GM12878 (cell line): ENCODE measurements around the gene OFD1. TPM values are rescaled to one million over a fixed set of nuclear protein-coding genes. Genes with fewer than 3 reads are reported as not detected.
A peak's percentile ranks its signal among the peaks of the same experiment; 100 is the strongest.

Experiments used
- ATF2 ChIP-seq: IDR thresholded peaks from 2 replicates; pipeline ENCODE4 v1.6.1; 2012; ENCODE audit warnings: low read length, inconsistent platforms
- ATF3 ChIP-seq: IDR thresholded peaks from 2 replicates; pipeline ENCODE4 v1.6.1; 2011; ENCODE audit warnings: low read depth, mild to moderate bottlenecking, low read length, moderate library complexity, borderline replicate concordance; ENCODE audit errors: extremely low read depth
- CBX5 ChIP-seq: sonication (generic); IDR thresholded peaks from 2 replicates; pipeline ENCODE4 v1.6.1; 2016; ENCODE audit warnings: low read depth, moderate library complexity, mild to moderate bottlenecking, inconsistent platforms
- CEBPB ChIP-seq, 2 experiments: fragments of 150-350 bp in 1 of 2; IDR thresholded peaks; 2 replicates each; pipeline ENCODE4 v1.6.1; 2012 to 2014; ENCODE audit warnings: low read depth in 2 of 2, low read length in 2 of 2, borderline replicate concordance in 1 of 2, inconsistent platforms in 1 of 2
- CREM ChIP-seq: IDR thresholded peaks from 2 replicates; pipeline ENCODE4 v1.6.1; 2014; ENCODE audit warnings: antibody characterized with exemption, low read depth
- E2F4 ChIP-seq: IDR thresholded peaks from 2 replicates; pipeline ENCODE4 v1.6.1; 2012; ENCODE audit warnings: low read depth, low read length, improper control_type of control experiment
- FOS ChIP-seq: IDR thresholded peaks from 3 replicates; pipeline ENCODE4 v1.6.1; 2011; ENCODE audit warnings: borderline replicate concordance; ENCODE audit not compliant: insufficient read length; ENCODE audit errors: extremely low read depth
- GABPA ChIP-seq: IDR thresholded peaks from 2 replicates; pipeline ENCODE4 v1.6.1; 2014; ENCODE audit warnings: antibody characterized with exemption, low read depth, mild to moderate bottlenecking, inconsistent platforms
- GATAD2B ChIP-seq: fragments of 450-650 bp; conservative IDR thresholded peaks from 2 replicates; pipeline ENCODE4 v1.6.1; 2017; ENCODE audit warnings: low read depth, mild to moderate bottlenecking, moderate library complexity
- HDAC6 ChIP-seq: fragments of 200-600 bp; sonication (generic); IDR thresholded peaks from one replicate; pipeline ENCODE4 v1.8.0; 2017; ENCODE audit warnings: antibody characterized with exemption; ENCODE audit not compliant: unreplicated experiment
- IKZF2 ChIP-seq, 2 experiments: fragments of 450-650 bp; IDR thresholded peaks; 2 replicates each; pipeline ENCODE4 v1.6.1; 2017; ENCODE audit warnings: mild to moderate bottlenecking in 2 of 2, moderate library complexity in 2 of 2
- IRF5 ChIP-seq: fragments of 450-650 bp; IDR thresholded peaks from 2 replicates; pipeline ENCODE4 v1.6.1; 2017; ENCODE audit warnings: borderline replicate concordance
- NBN ChIP-seq: fragments of 450-650 bp; IDR thresholded peaks from 2 replicates; pipeline ENCODE4 v1.6.1; 2016
- NR2F1 ChIP-seq: fragments of 450-650 bp; conservative IDR thresholded peaks from 2 replicates; pipeline ENCODE4 v1.6.1; 2017; ENCODE audit warnings: mild to moderate bottlenecking
- NRF1 ChIP-seq: conservative IDR thresholded peaks from 2 replicates; pipeline ENCODE4 v1.6.1; 2011; ENCODE audit warnings: mild to moderate bottlenecking, low read depth, low read length, improper control_type of control experiment
- PAX5 ChIP-seq: IDR thresholded peaks from 2 replicates; pipeline ENCODE4 v1.6.1; 2011; ENCODE audit warnings: low read depth, low read length, borderline replicate concordance
- RCOR1 ChIP-seq: conservative IDR thresholded peaks from 2 replicates; pipeline ENCODE4 v1.6.1; 2012; ENCODE audit warnings: low read depth, low read length, improper control_type of control experiment
- SMAD5 ChIP-seq: IDR thresholded peaks from 2 replicates; pipeline ENCODE4 v1.6.1; 2016; ENCODE audit warnings: antibody characterized with exemption, low read depth
- SMARCA5 ChIP-seq: fragments of 450-650 bp; IDR thresholded peaks from 2 replicates; pipeline ENCODE4 v1.6.1; 2017; ENCODE audit warnings: mild to moderate bottlenecking
- SMC3 ChIP-seq: IDR thresholded peaks from 2 replicates; pipeline ENCODE4 v1.6.1; 2011; ENCODE audit warnings: low read length, improper control_type of control experiment, borderline replicate concordance
- SREBF1 ChIP-seq: IDR thresholded peaks from 2 replicates; pipeline ENCODE4 v1.6.1; 2012; ENCODE audit warnings: mild to moderate bottlenecking, low read length
- YBX1 ChIP-seq: fragments of 450-650 bp; IDR thresholded peaks from 2 replicates; pipeline ENCODE4 v1.6.1; 2016; ENCODE audit warnings: antibody characterized with exemption
- ZBTB4 ChIP-seq: fragments of 450-650 bp; formaldehyde crosslinking; IDR thresholded peaks from 2 replicates; pipeline ENCODE4 v1.4.0; 2022; ENCODE audit warnings: mild to moderate bottlenecking, moderate library complexity
- ZNF274 ChIP-seq: IDR thresholded peaks from one replicate; pipeline ENCODE4 v1.8.0; 2011; ENCODE audit not compliant: insufficient read length, insufficient read depth
- polyA plus RNA-seq, 11 experiments: library from polyadenylated mRNA; depleted of rRNA in 4 of 11; unstranded in 6 of 11; stranded (reverse) in 5 of 11; fragments of >200 nt; fragmentation: Nextera tagmentation in 4 of 11; fragmentation: Illumina TruSeq in 1 of 11; extraction: Ambion mirVana in 4 of 11; extraction: Trizol in 1 of 11; gene quantifications; 1 replicate in 1 of 11; 2 replicates in 10 of 11; pipeline versions ENCODE4 v1.2.1 to v1.2.3, GENCODE V29; 2011 to 2016; ENCODE audit warnings: inconsistent platforms in 2 of 11, missing spikeins in 2 of 11, low read depth in 1 of 11
- total RNA-seq, 4 experiments: library from RNA; depleted of rRNA in 3 of 4; stranded (reverse); fragments of >200 nt in 3 of 4; fragmentation: Illumina TruSeq in 1 of 4; extraction: Trizol in 1 of 4; gene quantifications; 2 replicates each; pipeline versions ENCODE4 v1.2.1 to v1.2.3, GENCODE V29; 2013 to 2021

OFD1 gene
- total and polyA plus RNA-seq, 10 of the 15 experiments (the other 5 are each of a cell fraction or from before 2014, with no cell fraction given), result 22.4 to 77.2 (median 34.1) TPM

- TF ChIP-seq CBX5 (no peak; the same call in 1 of the 2 replicates), ZNF274 (no peak), GATAD2B (peak; percentile 75), ATF2 (0 out of 2 replicates have a peak, but pooled peaks have one; percentile 40), GABPA (peak; percentile 78), NR2F1 (peak; percentile 73; the same call in 1 of the 2 replicates), FOS (no peak), HDAC6 (no peak), SMARCA5 (peak; percentile 74), CEBPB (IDR thresholded peaks at IDR 0.05; ENCODE audit: borderline replicate concordance in 1 of 2, low read depth in 2 of 2, low read length in 2 of 2) (no peak), NBN (0 out of 2 replicates have a peak, but pooled peaks have one; percentile 70), E2F4 (0 out of 2 replicates have a peak, but pooled peaks have one; percentile 58), RCOR1 (peak; percentile 98), SMAD5 (peak; percentile 42; the same call in 1 of the 2 replicates), PAX5 (peak; percentile 95), IRF5 (peak; percentile 88), NRF1 (peak; percentile 39), ZBTB4 (no peak), SREBF1 (no peak), SMC3 (no peak), YBX1 (no peak), CREM (peak; percentile 19; the same call in 1 of the 2 replicates), ATF3 (no peak), IKZF2 (IDR thresholded peaks at IDR 0.05) (peak; percentile 26 to 52; a peak in 2 of 4 replicates)
Observed at GRCh38 chrX:13734278-13735172, at the start of gene OFD1, which contains the start of gene TRAPPC2 (continued).
